ENCODE results near the gene TOP3B.

TOP3B gene

GRCh38 chr22:22025320-22026156 is 43.0 kb upstream of the TOP3B start:
- H3K4me3 ChIP-seq (ENCODE audit: low read depth, low read length) = peak overlapping the region; percentile 42
- peak; percentile 69 for DNase-seq (ENCODE audit: low read depth)
- no peak for TF ChIP-seq CTCF (IDR thresholded peaks at IDR 0.05; ENCODE audit: insufficient read depth, low read depth, low read length, missing control alignments)

- DNase-seq (ENCODE audit: low read depth) = no peak
- TF ChIP-seq CTCF (IDR thresholded peaks at IDR 0.05; ENCODE audit: insufficient read depth, low read depth, low read length, missing control alignments) = no peak
- no peak overlapping the region for H3K4me3 ChIP-seq (ENCODE audit: low read depth, low read length)
Observed at GRCh38 chr22:22024440-22024839, 41.9 kb upstream of the TOP3B start.

- no peak for DNase-seq (ENCODE audit: low read depth)
- no peak overlapping the region for H3K4me3 ChIP-seq (ENCODE audit: low read depth, low read length)
- no peak for TF ChIP-seq CTCF (IDR thresholded peaks at IDR 0.05; ENCODE audit: insufficient read depth, low read depth, low read length, missing control alignments)
Observed at GRCh38 chr22:22023581-22024137, 41.1 kb upstream of the TOP3B start.

- H3K4me3 ChIP-seq (ENCODE audit: low read depth, low read length) = no peak overlapping the region
- DNase-seq (ENCODE audit: low read depth) = peak; percentile 82
- no peak for TF ChIP-seq CTCF (IDR thresholded peaks at IDR 0.05; ENCODE audit: insufficient read depth, low read depth, low read length, missing control alignments)
Observed at GRCh38 chr22:22022947-22023534, 40.5 kb upstream of the TOP3B start.

GRCh38 chr22:22022255-22022840 is 39.8 kb upstream of the TOP3B start:
- no peak overlapping the region for H3K4me3 ChIP-seq (ENCODE audit: low read depth, low read length)
- TF ChIP-seq CTCF (IDR thresholded peaks at IDR 0.05; ENCODE audit: insufficient read depth, low read depth, low read length, missing control alignments) = no peak
- no peak for DNase-seq (ENCODE audit: low read depth)

- H3K4me3 ChIP-seq (ENCODE audit: low read depth, low read length) = no peak overlapping the region
- DNase-seq (ENCODE audit: low read depth) = no peak
- no peak for TF ChIP-seq CTCF (IDR thresholded peaks at IDR 0.05; ENCODE audit: insufficient read depth, low read depth, low read length, missing control alignments)
Observed at GRCh38 chr22:22021162-22021750, 38.7 kb upstream of the TOP3B start.
